GM10266 (cell line): ENCODE measurements around the gene KCNT1.

ENCODE experiments used
- DNase-seq: peaks from one replicate; pipeline ENCODE4 v3.0.0; 2012; ENCODE audit errors: extremely low spot score
- CTCF ChIP-seq: IDR thresholded peaks from 2 replicates; pipeline ENCODE4 v1.5.1; 2012; ENCODE audit warnings: mild to moderate bottlenecking, low read depth; ENCODE audit not compliant: control insufficient read depth, insufficient read depth; ENCODE audit errors: missing control alignments

KCNT1 gene

DNA sequence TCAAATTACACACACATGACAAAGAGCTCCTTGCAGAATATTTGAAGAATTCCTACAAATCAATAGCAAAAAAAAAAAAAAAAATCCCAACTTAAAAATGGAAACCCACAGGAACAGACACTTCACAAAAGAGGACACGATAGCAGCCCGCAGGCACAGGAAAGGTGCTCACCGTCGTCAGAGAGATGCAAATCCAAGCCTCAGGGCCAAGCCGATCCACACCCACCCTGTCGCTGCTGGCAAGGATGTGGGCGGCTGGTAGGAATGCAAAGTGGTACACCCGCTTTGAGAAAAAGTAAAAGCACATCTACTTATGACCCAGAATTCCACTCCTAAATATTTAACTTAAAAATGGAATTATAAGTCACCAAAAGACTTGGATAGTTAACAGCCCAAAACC is 28.0 kb upstream of the KCNT1 start:
- no peak for DNase-seq
- TF ChIP-seq CTCF, result no peak

DNA sequence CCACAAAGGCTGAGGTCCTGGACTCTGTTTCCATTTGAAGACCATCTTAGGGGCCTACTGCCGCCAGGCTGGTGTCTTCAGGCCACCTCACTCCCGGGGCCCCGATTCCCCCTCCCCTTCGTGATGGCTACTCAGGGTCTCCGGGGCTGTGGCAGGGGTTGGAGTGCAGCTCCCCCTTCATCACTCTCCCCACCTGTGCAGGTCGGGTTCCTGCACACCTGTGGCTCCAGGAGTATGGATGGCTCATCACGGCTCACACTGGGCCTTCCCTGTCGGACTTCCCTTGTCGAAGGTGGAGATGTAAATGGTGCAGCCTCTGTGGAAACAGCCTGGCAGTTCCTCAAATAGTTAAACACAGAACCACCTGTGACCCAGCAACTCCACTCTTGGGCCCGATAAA is 27.0 kb upstream of the KCNT1 start:
- DNase-seq, result no peak
- no peak for TF ChIP-seq CTCF

DNA sequence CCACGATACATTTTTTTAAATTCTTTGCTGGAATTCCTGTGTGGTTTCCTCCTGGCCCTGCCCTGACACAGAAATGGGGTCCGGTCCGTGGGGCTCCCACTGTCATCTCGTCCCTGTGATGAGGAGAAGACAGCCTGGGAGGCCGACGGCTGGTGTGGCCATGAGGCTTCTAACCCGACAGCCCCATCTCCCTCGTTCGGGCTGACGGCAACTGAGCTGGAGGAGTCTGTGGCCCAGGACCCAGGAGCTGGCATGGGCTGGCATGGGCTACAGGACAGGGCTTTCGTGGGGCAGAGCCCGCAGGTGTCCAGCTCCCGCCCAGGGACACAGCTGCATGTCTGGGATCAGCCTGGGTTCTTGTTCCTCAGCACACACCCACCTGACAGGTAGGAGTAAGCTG is 25.1 kb upstream of the KCNT1 start:
- TF ChIP-seq CTCF, result no peak
- no peak for DNase-seq

DNA sequence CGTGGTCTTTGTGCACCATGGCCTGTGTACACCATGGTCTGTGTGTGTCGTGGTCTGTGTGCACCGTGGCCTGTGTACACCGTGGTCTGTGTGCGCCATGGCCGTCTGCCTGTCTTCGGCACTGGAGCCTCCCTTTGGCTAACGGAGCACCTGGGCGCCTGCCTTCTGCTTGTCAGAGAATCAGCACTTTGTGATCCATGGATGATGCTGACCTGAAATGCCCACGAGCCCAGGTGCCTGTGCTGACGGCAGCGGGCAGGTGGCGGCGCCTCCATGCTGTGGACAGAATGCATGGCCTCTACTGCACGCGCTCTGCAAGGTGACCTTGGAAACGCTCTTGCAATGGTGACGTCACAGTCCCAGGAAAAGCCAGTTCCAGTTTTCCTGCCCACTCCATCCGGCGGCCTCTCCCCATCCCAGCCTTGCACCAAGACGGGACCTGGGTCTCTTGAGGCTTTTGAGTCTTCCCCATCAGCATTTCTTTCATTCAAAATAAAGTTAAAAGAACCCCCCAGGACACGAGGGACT is 24.3 kb upstream of the KCNT1 start:
- no peak for DNase-seq

GRCh38 chr9:135678236-135679017 is 23.6 kb upstream of the KCNT1 start:
- no peak for DNase-seq
- no peak for TF ChIP-seq CTCF

More for the DNA sequence above, 24.3 kb upstream of the KCNT1 start:
- TF ChIP-seq CTCF, result no peak

- no peak for DNase-seq
- TF ChIP-seq CTCF, result no peak
Observed at GRCh38 chr9:135680056-135680455, 21.9 kb upstream of the KCNT1 start.

DNA sequence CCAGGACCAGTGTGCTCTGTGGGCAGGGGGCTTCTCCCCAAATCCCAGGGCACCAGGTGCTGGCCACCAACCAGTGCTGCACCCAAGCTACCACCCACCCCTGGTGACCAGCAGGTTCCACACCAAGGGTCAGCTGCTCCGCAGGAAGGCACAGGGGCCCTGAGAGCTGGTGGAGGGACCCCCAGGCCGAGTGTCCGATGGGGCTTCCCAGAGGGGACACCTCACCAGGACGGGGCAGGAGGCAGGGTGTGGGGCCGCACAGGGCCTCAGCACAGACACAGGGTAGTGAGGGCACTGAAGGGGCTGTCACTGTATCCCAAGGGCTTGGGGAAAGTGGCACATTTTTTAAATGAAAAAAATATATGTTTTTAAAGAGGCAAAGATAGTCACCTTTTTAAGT is 20.8 kb upstream of the KCNT1 start:
- DNase-seq, result no peak
- no peak for TF ChIP-seq CTCF
